Choroid plexus epithelial cell (primary cell): ENCODE data around the gene FGF18.

ENCODE experiments used
- DNase-seq: peaks from one replicate; pipeline ENCODE4 v3.0.0-alpha.2; 2010; ENCODE audit warnings: low read depth
- H3K4me3 ChIP-seq: 2 replicates; pipeline ENCODE4 v1.5.1; 2011; ENCODE audit warnings: low read depth, mild to moderate bottlenecking, control low read depth, low read length, moderate library complexity
- CTCF ChIP-seq: conservative IDR thresholded peaks from 2 replicates; pipeline ENCODE4 v1.5.1; 2011; ENCODE audit warnings: low read depth, mild to moderate bottlenecking, control low read depth, inconsistent platforms, low read length, moderate library complexity

FGF18 gene

GRCh38 chr5:171432076-171432475, 12.6 kb downstream of the FGF18 start:
- no peak for TF ChIP-seq CTCF
- DNase-seq = no peak
- H3K4me3 ChIP-seq = no peak overlapping the region

GRCh38 chr5:171432583-171433351, 13.3 kb downstream of the FGF18 start:
- DNase-seq = no peak
- no peak for TF ChIP-seq CTCF
- no peak overlapping the region for H3K4me3 ChIP-seq

- DNase-seq = no peak
- H3K4me3 ChIP-seq = no peak overlapping the region
- no peak for TF ChIP-seq CTCF
These were observed 13.9 kb downstream of the FGF18 start for GRCh38 chr5:171433352-171433698.

GRCh38 chr5:171433982-171434676, 14.7 kb downstream of the FGF18 start:
- no peak for TF ChIP-seq CTCF
- DNase-seq = no peak
- H3K4me3 ChIP-seq = no peak overlapping the region

- TF ChIP-seq CTCF = no peak
- H3K4me3 ChIP-seq = no peak overlapping the region
- DNase-seq = no peak
These were observed 15.4 kb downstream of the FGF18 start for GRCh38 chr5:171434874-171435273.

- no peak for TF ChIP-seq CTCF
- H3K4me3 ChIP-seq = no peak overlapping the region
- DNase-seq = no peak
These were observed 16.5 kb downstream of the FGF18 start for GRCh38 chr5:171435908-171436307.
